K562 treated with DMSO at 1 percent for 24 hours (cell line): ENCODE data around the gene SNU13. TPM values are rescaled to one million over a fixed set of nuclear protein-coding genes. Genes with fewer than 3 reads are reported as not detected.

Experiments
- total RNA-seq: library from RNA; unstranded; fragments of 300-600 nt; gene quantifications from 2 replicates; pipeline ENCODE4 v1.2.3, GENCODE V29; 2022; ENCODE audit warnings: low read depth; ENCODE audit not compliant: insufficient read depth

SNU13 gene
- total RNA-seq = 92.7 and 97.7 TPM in 2 replicates

DNA sequence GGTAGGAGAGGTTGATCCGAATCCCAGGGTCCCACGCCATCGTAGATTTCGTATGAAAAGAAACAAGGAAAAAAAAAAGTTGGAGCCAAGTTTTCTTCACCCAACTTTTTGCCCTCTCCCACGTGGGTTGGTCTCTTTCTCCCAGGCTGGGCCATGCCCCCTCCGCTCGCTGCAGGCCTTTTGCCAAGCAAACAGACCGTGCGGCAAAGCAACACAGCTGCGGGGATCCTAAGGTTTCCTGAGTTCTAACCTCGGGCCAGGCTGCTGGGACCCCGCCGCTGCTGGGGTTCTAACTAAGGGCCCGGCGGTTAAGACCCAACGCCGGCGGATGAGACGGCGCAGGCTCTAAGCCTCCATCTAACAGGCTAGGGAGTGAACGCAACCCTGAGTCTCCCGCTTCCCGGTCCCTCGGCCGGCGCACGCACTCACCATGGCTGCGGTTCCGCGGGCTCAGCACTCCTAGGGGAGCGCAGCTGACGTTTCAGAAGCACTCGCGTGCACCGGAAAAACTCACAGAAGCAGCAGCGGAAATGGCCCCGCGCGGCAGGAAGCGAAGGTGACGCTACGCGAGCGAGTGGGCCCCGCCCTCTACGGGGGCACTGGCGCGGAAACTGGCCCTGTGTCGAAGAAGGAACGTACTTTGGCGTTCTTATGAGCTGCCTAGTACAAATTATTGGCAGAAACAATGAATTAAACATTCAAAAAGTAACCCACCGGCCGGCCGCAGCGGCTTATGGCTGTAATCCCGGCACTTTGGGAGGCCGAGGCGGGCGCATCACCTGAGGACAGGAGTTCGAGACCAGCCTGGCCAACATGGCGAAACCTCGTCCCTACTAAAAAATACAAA, at the start of gene SNU13:
TSS of gene SNU13 (minus strand) at position 503 of the 847 bp plus-strand sequence. CDS start at position 432, 71 bp downstream.

DNA sequence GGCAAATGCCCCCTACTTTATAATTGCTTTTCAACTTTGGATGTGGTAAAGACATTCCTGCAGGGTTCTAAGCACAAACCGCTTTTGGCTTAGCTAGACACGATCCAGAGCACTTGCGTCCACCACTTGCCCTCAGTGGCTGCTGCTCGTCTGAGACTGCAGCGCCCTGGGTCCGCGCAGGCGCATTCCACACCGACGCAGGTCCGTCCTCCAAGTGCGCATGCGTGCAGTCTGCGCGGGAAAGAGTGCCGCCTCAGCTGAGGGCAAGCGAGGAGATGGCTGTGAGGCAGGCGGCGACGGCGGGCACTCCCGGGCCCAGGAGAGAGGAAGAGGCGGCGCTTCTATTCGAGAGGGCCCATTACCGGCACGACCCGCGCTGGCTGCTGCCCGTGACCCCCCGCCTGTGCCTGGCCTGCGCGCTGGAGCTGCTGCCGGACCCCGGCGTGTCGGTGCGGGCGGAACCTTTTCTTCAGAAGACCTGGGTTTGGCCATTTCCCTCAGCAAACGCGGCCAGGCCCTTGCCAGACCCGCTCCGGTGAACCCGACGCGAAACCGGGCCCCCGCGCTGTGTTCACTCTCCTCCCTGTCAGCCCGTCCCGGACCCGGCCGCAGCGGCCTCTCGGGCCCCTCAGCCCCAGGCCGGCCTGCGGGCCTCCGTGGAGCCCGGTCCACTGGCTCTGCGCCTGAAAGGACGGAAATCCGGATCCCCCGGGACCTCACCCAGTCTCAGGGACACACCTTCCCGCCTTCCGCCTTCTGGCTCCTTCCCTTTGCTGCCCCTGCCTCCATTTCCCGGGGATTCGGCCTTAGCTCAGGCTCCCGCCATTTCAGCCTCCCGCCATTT, 10.8 kb upstream of the SNU13 start, which contains the start of gene MEI1:
TSS of gene MEI1 (plus strand) at position 240 of the 844 bp plus-strand sequence. CDS start at position 276, 36 bp downstream.

Other genes starting within 250 kb of the SNU13 start
- gene TOB2, start 242.1 kb downstream of the SNU13 start, total RNA-seq = 18.8 and 19.0 TPM in 2 replicates
- gene PHF5A, start 220.2 kb downstream of the SNU13 start, total RNA-seq = 35.0 and 41.3 TPM in 2 replicates
- 108 and 112 TPM in 2 replicates for gene ACO2, start 219.8 kb downstream of the SNU13 start, total RNA-seq
- 19.3 and 21.7 TPM in 2 replicates for gene POLR3H, start 144.4 kb downstream of the SNU13 start, total RNA-seq
- gene CSDC2, start 127.9 kb downstream of the SNU13 start, total RNA-seq = not detected in 2 replicates
- gene PMM1, start 99.0 kb downstream of the SNU13 start, total RNA-seq = 57.9 and 58.8 TPM in 2 replicates
- 17.4 and 18.9 TPM in 2 replicates for gene DESI1, start 67.8 kb downstream of the SNU13 start, total RNA-seq
- 245 and 259 TPM in 2 replicates for gene XRCC6, start 67.6 kb downstream of the SNU13 start, total RNA-seq
- 0.69 and 1.7 TPM in 2 replicates for gene MEI1, start 10.6 kb upstream of the SNU13 start, total RNA-seq
- gene CCDC134, start 111.8 kb upstream of the SNU13 start, total RNA-seq = 4.5 and 4.9 TPM in 2 replicates
- 90.3 and 94.2 TPM in 2 replicates for gene SREBF2, start 144.2 kb upstream of the SNU13 start, total RNA-seq
- gene SHISA8, start 226.2 kb upstream of the SNU13 start, total RNA-seq = 2.4 and 4.3 TPM in 2 replicates
- 0.81 and 0.93 TPM in 2 replicates for gene TNFRSF13C, start 237.9 kb upstream of the SNU13 start, total RNA-seq